ENCODE measurements around the gene OGT.
"Not testable (repeated sequence)": the region's sequence is repeated elsewhere in the genome, so short reads cannot be mapped to it uniquely, and the experiment has no call there.

DNA sequence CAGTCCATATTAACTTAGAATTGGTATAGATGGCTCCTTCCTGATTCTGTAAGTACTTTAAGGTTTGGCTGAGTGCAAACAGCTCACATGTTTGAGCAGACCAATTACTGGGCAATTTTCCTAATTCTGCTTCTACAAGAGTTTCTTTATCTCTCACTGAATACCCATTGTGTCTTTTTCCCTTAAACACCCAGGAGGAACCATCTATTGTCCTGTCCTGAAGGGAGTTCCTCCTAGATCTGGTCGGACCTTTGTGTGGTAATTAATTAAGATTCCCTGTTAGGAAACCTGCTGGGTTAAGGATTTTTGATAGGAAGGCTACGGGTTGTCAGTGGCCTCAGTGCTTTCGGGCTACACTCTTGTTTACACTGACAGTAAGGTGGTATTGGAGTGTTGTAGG lies 36.9 kb upstream of the OGT start:
- TF ChIP-seq POLR2A (IDR thresholded peaks at IDR 0.05) = not testable (repeated sequence)
- TF ChIP-seq, protein P1, sequence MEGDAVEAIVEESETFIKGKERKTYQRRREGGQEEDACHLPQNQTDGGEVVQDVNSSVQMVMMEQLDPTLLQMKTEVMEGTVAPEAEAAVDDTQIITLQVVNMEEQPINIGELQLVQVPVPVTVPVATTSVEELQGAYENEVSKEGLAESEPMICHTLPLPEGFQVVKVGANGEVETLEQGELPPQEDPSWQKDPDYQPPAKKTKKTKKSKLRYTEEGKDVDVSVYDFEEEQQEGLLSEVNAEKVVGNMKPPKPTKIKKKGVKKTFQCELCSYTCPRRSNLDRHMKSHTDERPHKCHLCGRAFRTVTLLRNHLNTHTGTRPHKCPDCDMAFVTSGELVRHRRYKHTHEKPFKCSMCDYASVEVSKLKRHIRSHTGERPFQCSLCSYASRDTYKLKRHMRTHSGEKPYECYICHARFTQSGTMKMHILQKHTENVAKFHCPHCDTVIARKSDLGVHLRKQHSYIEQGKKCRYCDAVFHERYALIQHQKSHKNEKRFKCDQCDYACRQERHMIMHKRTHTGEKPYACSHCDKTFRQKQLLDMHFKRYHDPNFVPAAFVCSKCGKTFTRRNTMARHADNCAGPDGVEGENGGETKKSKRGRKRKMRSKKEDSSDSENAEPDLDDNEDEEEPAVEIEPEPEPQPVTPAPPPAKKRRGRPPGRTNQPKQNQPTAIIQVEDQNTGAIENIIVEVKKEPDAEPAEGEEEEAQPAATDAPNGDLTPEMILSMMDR (IDR thresholded peaks at IDR 0.05) = not testable (repeated sequence)
